GM18868 (cell line): Measurements from ENCODE around the gene IPO7.
"Not testable (repeated sequence)": the region's sequence is repeated elsewhere in the genome, so short reads cannot be mapped to it uniquely, and the experiment has no call there.

Experiments used
- ATAC-seq: cut with Tn5 transposase; IDR thresholded peaks from one replicate; pipeline ENCODE4 v1.9.1; 2021; ENCODE audit warnings: mild to moderate bottlenecking, moderate library complexity; ENCODE audit not compliant: unreplicated experiment

The IPO7 gene

GRCh38 chr11:9397746-9398680 lies 13.6 kb downstream of the IPO7 start:
- no peak for ATAC-seq

- no peak for ATAC-seq
Measured at GRCh38 chr11:9399466-9399865, 15.0 kb downstream of the IPO7 start.

GRCh38 chr11:9401884-9402283 lies 17.4 kb downstream of the IPO7 start:
- not testable (repeated sequence) for ATAC-seq

GRCh38 chr11:9428706-9429105 lies 44.3 kb downstream of the IPO7 start:
- ATAC-seq: no peak

- no peak for ATAC-seq
Measured at GRCh38 chr11:9438611-9439010, 54.2 kb downstream of the IPO7 start.

GRCh38 chr11:9446230-9446629 lies 61.8 kb downstream of the IPO7 start:
- ATAC-seq: no peak

GRCh38 chr11:9448576-9449352 lies 64.3 kb downstream of the IPO7 start:
- no peak for ATAC-seq

- not testable (repeated sequence) for ATAC-seq
Measured at GRCh38 chr11:9452023-9452422, 67.6 kb downstream of the IPO7 start.

GRCh38 chr11:9455722-9456121 lies 71.3 kb downstream of the IPO7 start:
- ATAC-seq: no peak

- no peak for ATAC-seq
Measured at GRCh38 chr11:9459667-9460321, 75.3 kb downstream of the IPO7 start.

GRCh38 chr11:9460322-9461062 lies 76.0 kb downstream of the IPO7 start, which contains the start of gene ZNF143:
TSS of gene ZNF143 (plus strand) at chr11:9461012. CDS start at chr11:9471309, 10,297 bp downstream.
- ATAC-seq: peak; percentile 86

GRCh38 chr11:9461063-9461759 lies 76.8 kb downstream of the IPO7 start:
- ATAC-seq: peak; percentile 42

- no peak for ATAC-seq
Measured at GRCh38 chr11:9461760-9462134, 77.3 kb downstream of the IPO7 start.

GRCh38 chr11:9462172-9462799 lies 77.8 kb downstream of the IPO7 start:
- ATAC-seq: no peak

GRCh38 chr11:9462806-9463537 lies 78.5 kb downstream of the IPO7 start:
- ATAC-seq: no peak

GRCh38 chr11:9470765-9471164 lies 86.3 kb downstream of the IPO7 start:
- ATAC-seq: no peak

- no peak for ATAC-seq
Measured at GRCh38 chr11:9473408-9473807, 89.0 kb downstream of the IPO7 start.

GRCh38 chr11:9479899-9480298 lies 95.4 kb downstream of the IPO7 start:
- ATAC-seq: no peak
